Mesothelial cell of epicardium (in vitro differentiated cells): ENCODE data around the gene DUSP2. TPM values are rescaled to one million over a fixed set of nuclear protein-coding genes. Genes with fewer than 3 reads are reported as not detected.
A peak's percentile ranks its signal among the peaks of the same experiment; 100 is the strongest.

ENCODE experiments used
- DNase-seq, 2 experiments: peaks; one replicate each; pipeline ENCODE4 v3.0.0; 2021; ENCODE audit warnings: low spot score in 2 of 2; ENCODE audit not compliant: unreplicated experiment in 2 of 2
- H3K27ac Mint-ChIP-seq: 2 replicates; pipeline ENCODE4 v1.8.0; 2021; ENCODE audit warnings: mixed read lengths
- H3K27me3 Mint-ChIP-seq: 2 replicates; pipeline ENCODE4 v1.8.0; 2021; ENCODE audit warnings: low read depth, mixed read lengths
- H3K36me3 Mint-ChIP-seq: 2 replicates; pipeline ENCODE4 v1.8.0; 2021; ENCODE audit warnings: mixed read lengths
- H3K4me1 Mint-ChIP-seq: 2 replicates; pipeline ENCODE4 v1.8.0; 2021; ENCODE audit warnings: mixed read lengths
- H3K4me3 Mint-ChIP-seq: 2 replicates; pipeline ENCODE4 v1.8.0; 2021; ENCODE audit warnings: mild to moderate bottlenecking, moderate library complexity, mixed read lengths
- H3K9me3 Mint-ChIP-seq: 2 replicates; pipeline ENCODE4 v1.8.0; 2021; ENCODE audit warnings: mixed read lengths
- CTCF ChIP-seq: fragments of 200-600 bp; sonication (generic); IDR thresholded peaks from one replicate; pipeline ENCODE4 v1.5.0; 2021; ENCODE audit warnings: antibody characterized with exemption; ENCODE audit not compliant: unreplicated experiment
- total RNA-seq: library from RNA; stranded (reverse); gene quantifications from 3 replicates; pipeline ENCODE4 v1.2.1, GENCODE V29; 2021

Gene DUSP2
- total RNA-seq, 1 donor from 2014 or later = 42.7 TPM

DNA sequence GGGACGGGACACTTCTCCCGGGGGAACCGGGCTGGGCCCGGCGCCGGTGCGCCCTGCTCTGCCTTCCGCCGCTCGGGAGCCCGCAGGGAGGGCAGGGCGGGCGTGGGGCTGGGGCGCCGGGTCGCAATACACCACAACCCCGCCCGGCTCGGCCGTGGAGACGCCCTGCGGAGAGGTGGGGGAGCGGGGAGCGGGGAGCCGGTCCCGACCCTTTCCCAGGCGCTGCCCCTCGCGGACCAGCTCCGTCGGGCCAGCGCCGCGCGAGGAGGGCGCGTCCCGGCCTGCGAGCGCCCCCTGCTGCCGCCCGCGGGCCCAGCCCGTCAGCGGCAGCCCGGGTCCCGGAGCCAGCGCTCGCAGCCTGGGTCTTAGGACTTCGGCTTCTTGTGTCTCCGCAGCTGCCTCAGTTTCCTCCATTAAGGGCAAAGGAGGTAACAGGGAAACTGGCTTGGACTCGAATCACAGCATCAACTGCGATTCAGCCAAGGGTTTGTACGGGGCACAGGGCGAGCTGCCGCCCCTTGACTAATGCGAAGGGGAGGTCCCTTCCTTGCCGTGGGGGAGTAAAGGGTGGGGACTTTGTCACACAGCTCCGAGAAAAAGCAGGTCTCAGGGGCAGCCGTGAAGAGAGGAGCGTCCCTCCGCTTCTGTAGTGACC, 28.2 kb downstream of the DUSP2 start:
- H3K27me3 Mint-ChIP-seq = peaks cover 80% of the 10 kb centered on the region

DNA sequence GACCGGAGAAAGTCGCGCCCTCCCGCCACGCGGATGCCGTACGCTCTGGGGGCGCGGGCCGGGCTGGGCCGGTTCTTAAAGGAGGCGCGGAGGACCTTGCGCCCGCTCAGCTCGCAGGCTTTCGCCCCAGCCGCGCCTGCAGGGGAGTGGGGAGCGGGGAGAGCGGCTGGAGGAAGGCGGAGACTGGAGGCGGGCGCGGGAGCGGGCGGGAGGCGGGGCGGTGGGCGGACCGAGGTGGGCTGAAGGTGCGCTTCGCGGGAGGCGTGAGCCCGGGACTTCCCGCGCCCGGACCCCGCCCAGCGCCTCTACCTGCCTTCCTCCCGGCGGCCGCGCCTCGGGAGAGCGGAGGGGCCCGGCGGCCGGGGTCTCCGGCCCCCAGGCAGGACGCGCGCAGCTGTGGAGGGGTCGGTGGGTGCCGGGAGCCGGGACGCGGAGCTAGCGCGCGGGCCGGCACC, 28.8 kb downstream of the DUSP2 start, which contains the start of gene ADRA2B:
TSS of gene ADRA2B (minus strand) at position 148 of the 455 bp plus-strand sequence. CDS start 422 bp downstream, outside the sequence.
- Mint-ChIP-seq H3K4me3 (peak within 1 kb of the TSS; percentile 66), H3K36me3 (no peaks in the 10 kb centered on the region), H3K9me3 (no peaks in the 10 kb centered on the region), H3K27me3 (peaks cover 74% of the 10 kb centered on the region), H3K4me1 (peaks cover 8% of the 10 kb centered on the region), H3K27ac (no peak within 1 kb of the TSS)
- peak; percentile 58 to 70 for DNase-seq
- no peak for TF ChIP-seq CTCF

More for the DNA sequence above, 28.2 kb downstream of the DUSP2 start:
- Mint-ChIP-seq H3K27ac (no peak overlapping the region), H3K4me1 (peaks cover 8% of the 10 kb centered on the region), H3K9me3 (no peaks in the 10 kb centered on the region), H3K4me3 (peak overlapping the region; percentile 63), H3K36me3 (no peaks in the 10 kb centered on the region)
- peak; percentile 59 to 77 for DNase-seq
- TF ChIP-seq CTCF = peak; percentile 68

GRCh38 chr2:96115631-96116423, 29.4 kb downstream of the DUSP2 start:
- Mint-ChIP-seq H3K27me3 (peaks cover 68% of the 10 kb centered on the region), H3K9me3 (no peaks in the 10 kb centered on the region), H3K27ac (no peak overlapping the region), H3K36me3 (no peaks in the 10 kb centered on the region), H3K4me1 (peaks cover 8% of the 10 kb centered on the region), H3K4me3 (peak overlapping the region; percentile 66)
- no peak for TF ChIP-seq CTCF
- DNase-seq = peak in 1 of 2 experiments; percentile 14

DNA sequence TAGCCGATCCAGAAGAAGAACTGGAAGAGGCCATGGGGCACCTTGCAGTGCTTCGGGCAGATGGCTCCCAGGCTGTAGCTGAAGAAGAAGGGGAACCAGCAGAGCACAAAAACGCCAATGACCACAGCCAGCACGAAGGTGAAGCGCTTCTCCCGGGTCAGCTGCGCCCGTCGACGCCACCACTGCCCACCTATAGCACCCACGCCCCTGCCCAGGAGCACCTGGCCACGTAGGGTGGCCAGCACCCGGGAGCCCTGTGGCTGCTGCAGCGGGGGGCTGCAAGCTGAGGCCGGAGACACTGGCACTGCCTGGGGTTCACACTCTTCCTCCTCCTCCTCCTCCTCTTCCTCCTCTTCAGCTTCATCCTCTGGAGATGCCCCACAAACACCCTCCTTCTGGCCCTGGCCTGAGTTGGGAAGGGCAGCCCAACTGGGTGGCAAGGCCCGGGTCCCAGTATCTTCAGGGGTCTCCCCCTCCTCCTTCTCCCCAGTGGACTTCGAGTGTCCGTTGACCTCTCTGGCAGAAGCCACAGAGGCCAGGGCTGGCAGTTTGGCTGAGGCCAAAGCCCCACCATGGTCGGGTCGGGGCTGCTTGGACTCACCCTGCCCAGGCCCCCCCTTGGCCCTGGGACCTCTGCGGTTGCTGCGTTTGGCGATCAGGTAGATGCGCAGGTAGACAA, 30.2 kb downstream of the DUSP2 start:
- Mint-ChIP-seq H3K9me3 (no peaks in the 10 kb centered on the region), H3K36me3 (no peaks in the 10 kb centered on the region), H3K4me1 (peaks cover 8% of the 10 kb centered on the region), H3K27ac (no peak overlapping the region), H3K27me3 (peaks cover 60% of the 10 kb centered on the region), H3K4me3 (peak overlapping the region; percentile 66)
- no peak for TF ChIP-seq CTCF
- DNase-seq = peak in 1 of 2 experiments; percentile 14

DNA sequence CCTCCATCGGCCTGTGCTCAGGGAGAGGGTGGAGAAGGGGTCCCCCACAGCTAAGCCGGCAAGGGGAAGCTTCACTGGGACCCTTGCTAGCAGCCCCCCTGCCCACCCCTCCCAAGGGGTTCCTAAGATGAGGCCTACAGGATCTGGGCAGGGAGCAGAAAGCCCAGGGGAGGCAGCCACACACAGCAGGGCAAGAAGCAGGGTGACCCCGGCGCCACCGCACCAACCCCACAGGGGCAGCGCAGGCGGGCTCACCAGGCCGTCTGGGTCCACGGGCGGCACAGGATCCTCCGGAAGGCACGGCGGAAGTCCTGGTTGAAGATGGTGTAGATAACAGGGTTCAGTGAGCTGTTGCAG, 30.7 kb downstream of the DUSP2 start:
- no peak for TF ChIP-seq CTCF
- Mint-ChIP-seq H3K4me1 (peaks cover 8% of the 10 kb centered on the region), H3K36me3 (no peaks in the 10 kb centered on the region), H3K27me3 (peaks cover 55% of the 10 kb centered on the region), H3K9me3 (no peaks in the 10 kb centered on the region), H3K27ac (no peak overlapping the region), H3K4me3 (no peak overlapping the region)
- DNase-seq = no peak
